Epithelial cell of proximal tubule (primary cell): Measurements from ENCODE around the gene CYRIA. TPM values are rescaled to one million over a fixed set of nuclear protein-coding genes. Genes with fewer than 3 reads are reported as not detected.

Experiments
- DNase-seq: peaks from one replicate; pipeline ENCODE4 v3.0.0-alpha.2; 2011; ENCODE audit warnings: low read depth
- H3K4me3 ChIP-seq: 2 replicates; pipeline ENCODE4 v1.5.1; 2011; ENCODE audit warnings: low read depth, mild to moderate bottlenecking, low read length
- total RNA-seq: library from RNA; depleted of rRNA; stranded (reverse); fragments of >200 nt; gene quantifications from 2 replicates; pipeline ENCODE4 v1.2.3, GENCODE V29; 2015
- TF ChIP-seq, protein P1 (sequence below): conservative IDR thresholded peaks from 2 replicates; pipeline ENCODE4 v1.5.1; 2012; ENCODE audit warnings: low read depth, mild to moderate bottlenecking, low read length

The CYRIA gene
- total RNA-seq, 1 donor from 2014 or later, result 2.0 TPM

DNA sequence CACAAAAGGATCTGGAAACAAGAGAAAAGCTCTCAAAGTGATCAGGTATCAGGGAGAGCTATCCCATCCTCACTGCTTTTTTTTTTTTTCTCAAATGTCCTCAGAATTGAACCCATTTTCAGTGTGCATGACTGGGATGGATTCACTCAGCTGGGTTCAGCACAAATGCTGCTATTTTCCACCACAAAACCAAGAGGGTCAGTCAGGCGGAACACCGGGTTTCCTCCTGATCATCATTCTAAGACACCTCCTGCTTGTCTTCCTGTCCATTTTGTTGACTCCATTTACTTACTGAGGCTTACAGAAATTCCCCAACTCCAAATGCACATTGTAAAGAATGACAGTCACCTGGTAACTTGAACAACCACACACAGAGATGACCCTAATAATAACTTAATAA lies 39.9 kb downstream of the CYRIA start:
- TF ChIP-seq, protein P1, sequence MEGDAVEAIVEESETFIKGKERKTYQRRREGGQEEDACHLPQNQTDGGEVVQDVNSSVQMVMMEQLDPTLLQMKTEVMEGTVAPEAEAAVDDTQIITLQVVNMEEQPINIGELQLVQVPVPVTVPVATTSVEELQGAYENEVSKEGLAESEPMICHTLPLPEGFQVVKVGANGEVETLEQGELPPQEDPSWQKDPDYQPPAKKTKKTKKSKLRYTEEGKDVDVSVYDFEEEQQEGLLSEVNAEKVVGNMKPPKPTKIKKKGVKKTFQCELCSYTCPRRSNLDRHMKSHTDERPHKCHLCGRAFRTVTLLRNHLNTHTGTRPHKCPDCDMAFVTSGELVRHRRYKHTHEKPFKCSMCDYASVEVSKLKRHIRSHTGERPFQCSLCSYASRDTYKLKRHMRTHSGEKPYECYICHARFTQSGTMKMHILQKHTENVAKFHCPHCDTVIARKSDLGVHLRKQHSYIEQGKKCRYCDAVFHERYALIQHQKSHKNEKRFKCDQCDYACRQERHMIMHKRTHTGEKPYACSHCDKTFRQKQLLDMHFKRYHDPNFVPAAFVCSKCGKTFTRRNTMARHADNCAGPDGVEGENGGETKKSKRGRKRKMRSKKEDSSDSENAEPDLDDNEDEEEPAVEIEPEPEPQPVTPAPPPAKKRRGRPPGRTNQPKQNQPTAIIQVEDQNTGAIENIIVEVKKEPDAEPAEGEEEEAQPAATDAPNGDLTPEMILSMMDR, result no peak
- no peak for DNase-seq
- H3K4me3 ChIP-seq, result no peak overlapping the region

DNA sequence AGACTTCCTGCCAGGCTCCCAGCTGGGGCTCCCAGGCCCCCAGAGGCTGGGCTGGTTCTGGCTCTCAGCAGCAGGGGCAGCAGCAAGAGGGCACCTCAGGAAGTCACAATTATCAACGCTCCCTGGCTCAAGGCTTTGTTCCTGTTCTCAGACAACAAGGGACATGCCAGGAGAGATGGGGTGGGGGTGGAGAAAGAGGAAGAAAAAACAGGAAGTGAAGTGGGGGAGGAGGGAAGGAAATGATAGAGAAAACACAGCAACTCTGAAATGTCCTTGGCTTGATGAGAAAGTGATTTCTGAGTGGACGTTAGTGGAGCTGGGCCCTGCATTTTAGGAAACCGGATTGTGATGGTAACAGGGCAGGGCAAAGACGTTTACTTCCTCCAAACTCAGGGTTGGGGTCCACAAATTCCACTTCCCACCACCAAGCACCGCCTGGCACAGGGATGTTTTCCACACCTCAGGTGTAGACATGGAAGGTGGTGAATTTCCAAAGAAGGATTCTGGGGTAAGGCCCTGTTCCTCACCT lies 40.4 kb downstream of the CYRIA start:
- H3K4me3 ChIP-seq, result no peak overlapping the region
- TF ChIP-seq, protein P1, result no peak
- DNase-seq, result no peak

DNA sequence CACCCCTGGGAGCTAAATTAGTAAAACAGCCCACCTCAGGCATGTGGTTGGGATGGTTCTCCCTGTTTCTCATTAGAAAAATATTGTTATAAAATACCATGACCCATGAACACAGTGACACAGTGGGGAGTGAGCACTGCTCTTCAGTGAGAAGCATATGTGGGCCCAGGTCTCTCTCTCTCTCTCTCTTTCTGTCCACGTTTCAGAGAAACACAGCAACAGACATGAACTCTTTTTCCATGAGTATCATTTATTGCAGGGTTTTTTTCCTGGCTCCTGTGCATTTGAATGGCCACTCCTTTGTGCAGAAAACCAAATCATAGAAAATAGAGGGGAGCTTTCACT lies 41.2 kb downstream of the CYRIA start:
- DNase-seq, result no peak
- TF ChIP-seq, protein P1, result no peak

DNA sequence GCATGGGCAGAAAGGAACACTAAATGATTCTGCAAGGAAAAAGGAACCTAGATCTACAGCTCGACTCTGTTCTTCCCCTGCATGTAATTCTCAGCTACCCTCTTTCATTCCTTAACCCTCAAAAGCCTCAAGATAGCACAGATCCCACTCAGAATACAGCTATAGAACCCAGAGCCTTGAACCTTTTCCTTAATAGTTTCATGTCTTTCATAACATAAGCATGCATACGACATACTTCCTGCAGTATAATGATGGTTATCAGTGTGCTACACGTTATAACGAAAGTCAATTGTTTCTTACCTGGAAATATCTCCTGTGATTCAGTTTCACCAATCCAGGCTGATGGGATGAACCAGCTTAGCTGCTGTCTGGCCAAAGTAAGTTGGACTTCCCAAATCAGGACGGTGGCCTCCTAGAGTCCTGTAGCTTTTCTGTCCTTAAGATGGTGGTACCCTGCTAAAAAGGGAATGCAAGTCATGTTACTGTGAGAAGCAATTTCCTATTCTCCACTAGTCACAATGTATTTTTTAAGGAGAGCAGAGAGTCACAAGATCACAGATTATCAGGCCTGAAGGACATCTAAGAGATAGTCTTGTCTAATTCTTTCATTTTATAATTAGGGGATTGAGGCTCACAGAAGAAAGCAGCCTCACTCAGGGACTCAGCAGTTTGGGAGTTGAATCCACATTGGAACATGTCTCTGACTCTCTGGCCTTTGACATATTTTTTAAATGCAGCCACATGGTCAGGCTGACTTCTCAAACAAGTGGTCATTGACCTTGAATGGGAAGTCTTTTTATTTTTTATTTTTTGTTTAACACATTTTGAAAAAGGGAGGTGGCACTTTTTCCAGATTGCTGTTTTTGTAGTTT lies 41.8 kb downstream of the CYRIA start:
- DNase-seq, result no peak
- H3K4me3 ChIP-seq, result no peak overlapping the region
- TF ChIP-seq, protein P1, result no peak

More for the DNA sequence above, 41.2 kb downstream of the CYRIA start:
- H3K4me3 ChIP-seq, result no peak overlapping the region

DNA sequence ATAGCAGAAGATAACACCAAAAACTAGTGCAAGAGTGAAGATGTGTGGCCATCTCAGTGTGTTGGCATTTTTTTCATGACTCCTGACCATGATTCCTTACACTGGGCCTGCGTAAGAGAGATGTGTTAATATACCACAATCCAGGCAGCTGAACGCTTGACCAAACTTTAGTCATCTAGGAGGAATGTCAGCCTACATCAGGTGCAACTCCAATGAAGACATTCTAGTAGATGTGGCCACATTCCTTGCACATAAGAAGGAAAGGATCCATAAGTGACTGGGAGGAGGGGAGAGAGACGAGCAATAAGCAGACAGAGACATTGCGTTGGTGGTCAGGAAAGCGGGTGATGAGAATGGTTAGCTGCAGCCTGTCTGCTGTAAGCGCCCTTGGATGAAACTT lies 42.6 kb downstream of the CYRIA start:
- H3K4me3 ChIP-seq, result no peak overlapping the region
- DNase-seq, result peak; percentile 99
- TF ChIP-seq, protein P1, result no peak

DNA sequence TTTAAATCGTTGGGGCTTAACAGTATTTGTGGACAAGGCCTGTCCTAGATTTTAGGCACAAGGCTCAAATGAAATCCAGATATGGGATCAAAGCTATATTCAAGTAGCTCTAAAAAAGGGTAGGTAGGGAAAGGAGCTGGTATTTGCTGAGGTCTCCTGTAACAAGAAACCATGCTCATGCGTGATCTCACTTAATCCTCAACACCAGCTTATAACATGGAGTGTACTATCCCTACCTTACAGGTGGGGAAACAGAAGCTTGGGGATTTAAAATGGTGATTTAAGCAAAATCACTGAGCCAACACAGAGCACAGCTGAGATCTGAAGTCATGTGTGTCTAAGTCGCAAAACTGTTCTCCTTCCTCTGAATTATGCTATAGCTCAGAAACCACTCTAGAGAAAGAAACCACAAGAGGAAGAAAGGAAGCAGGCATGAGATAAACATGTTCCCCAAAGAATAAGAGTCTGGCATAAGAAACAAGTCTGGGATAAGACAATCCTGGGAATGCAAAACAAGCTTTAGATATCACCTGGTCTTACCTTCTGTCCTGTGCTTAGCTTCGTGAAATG lies 43.1 kb downstream of the CYRIA start:
- TF ChIP-seq, protein P1, result no peak
- no peak overlapping the region for H3K4me3 ChIP-seq
- no peak for DNase-seq

DNA sequence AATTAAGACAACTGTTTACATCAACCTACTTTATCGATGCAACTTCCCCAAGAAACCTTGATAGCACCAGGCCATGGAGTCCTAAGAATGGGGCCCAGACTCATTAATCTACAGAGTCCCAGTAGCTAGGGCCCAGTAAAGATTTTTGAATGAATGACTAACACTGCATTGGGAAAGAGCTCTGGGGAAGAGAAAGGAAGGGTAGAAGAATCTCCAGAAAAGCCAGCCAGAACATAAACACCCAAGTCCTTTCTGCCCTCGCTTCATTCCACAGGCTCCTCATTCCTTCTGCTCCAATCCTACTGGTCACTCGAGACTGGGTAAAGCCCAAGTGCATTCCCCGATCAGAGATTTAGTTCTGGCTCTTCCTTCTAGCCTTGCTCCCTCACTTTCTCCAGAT lies 44.3 kb downstream of the CYRIA start:
- TF ChIP-seq, protein P1, result no peak
- no peak for DNase-seq
- H3K4me3 ChIP-seq, result no peak overlapping the region
